COR-L47 (cell line): ENCODE measurements around the gene APC2.
"Not testable (repeated sequence)": the region's sequence is repeated elsewhere in the genome, so short reads cannot be mapped to it uniquely, and the experiment has no call there.

Source experiments
- DNase-seq: peaks from one replicate; lab custom pipeline; 2025; lab: John Stamatoyannopoulos, UW

APC2 gene

DNA sequence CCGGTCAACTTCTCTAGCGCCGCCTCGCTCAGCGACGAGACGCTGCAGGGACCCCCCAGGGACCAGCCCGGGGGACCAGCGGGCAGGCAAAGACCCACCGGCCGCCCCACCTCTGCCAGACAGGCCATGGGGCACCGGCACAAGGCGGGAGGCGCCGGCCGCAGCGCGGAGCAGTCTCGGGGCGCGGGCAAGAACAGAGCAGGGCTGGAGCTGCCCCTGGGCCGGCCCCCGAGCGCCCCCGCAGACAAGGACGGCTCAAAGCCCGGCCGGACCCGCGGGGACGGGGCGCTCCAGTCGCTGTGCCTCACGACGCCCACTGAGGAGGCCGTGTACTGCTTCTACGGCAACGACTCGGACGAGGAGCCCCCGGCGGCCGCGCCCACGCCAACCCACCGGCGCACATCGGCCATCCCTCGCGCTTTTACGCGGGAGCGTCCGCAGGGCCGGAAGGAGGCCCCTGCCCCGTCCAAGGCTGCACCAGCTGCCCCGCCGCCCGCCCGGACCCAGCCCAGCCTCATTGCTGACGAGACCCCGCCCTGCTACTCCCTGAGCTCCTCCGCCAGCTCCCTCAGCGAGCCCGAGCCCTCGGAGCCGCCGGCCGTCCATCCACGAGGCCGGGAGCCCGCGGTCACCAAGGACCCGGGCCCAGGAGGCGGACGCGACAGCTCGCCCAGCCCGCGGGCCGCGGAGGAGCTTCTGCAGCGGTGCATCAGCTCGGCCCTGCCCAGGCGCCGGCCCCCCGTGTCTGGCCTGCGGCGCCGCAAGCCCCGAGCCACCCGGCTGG is 17.8 kb downstream of the APC2 start:
- DNase-seq = no peak

GRCh38 chr19:1468274-1468820 is 18.4 kb downstream of the APC2 start:
- DNase-seq = no peak

- DNase-seq = no peak
Observed at GRCh38 chr19:1468821-1469254, 18.9 kb downstream of the APC2 start.

- no peak for DNase-seq
Observed at GRCh38 chr19:1469255-1470054, 19.5 kb downstream of the APC2 start.

DNA sequence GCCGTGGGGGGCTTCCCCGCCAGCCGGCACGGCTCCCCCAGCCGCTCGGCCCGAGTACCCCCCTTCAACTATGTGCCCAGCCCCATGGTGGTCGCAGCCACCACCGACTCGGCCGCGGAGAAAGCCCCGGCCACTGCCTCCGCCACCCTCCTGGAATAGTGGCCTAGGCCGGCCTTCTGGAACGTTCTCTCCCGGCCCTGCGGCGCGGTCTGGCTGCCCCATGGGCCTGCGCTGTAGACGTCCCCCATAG is 20.1 kb downstream of the APC2 start:
- no peak for DNase-seq

GRCh38 chr19:1470305-1471009 is 20.5 kb downstream of the APC2 start:
- peak; percentile 90 for DNase-seq

- DNase-seq = no peak
Observed at GRCh38 chr19:1471010-1471514, 21.1 kb downstream of the APC2 start.

DNA sequence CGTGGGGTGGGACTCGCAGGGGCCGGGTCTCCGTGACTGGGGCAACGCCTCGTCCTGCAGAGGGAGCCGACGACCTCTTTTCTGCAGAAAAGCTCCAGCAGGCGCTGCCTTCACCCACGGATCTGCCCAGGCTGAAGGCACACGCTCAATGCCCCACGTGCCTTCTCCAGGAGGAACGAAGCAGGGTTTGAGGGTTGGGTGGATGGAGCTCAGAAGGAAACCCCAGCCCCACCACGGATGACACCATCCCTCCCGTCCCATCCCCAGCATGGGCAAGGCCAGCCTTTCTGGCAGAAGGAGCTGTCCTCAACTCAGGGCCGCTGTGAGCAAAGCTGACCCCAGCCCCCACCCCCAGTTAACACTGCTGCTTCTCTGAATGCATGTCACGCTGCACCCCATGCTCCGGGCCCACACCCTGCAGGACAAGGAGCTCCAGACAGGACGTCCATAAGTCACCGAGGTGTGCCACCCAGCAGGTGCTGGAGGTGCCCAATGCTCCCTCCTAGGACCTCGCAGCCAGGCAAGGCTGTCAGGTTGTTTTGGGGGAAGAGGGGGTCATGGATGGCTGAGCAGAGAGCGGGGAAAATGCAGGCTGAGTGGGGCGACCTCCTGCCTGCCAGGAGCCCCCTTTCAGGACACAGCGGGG is 21.7 kb downstream of the APC2 start:
- DNase-seq = no peak

DNA sequence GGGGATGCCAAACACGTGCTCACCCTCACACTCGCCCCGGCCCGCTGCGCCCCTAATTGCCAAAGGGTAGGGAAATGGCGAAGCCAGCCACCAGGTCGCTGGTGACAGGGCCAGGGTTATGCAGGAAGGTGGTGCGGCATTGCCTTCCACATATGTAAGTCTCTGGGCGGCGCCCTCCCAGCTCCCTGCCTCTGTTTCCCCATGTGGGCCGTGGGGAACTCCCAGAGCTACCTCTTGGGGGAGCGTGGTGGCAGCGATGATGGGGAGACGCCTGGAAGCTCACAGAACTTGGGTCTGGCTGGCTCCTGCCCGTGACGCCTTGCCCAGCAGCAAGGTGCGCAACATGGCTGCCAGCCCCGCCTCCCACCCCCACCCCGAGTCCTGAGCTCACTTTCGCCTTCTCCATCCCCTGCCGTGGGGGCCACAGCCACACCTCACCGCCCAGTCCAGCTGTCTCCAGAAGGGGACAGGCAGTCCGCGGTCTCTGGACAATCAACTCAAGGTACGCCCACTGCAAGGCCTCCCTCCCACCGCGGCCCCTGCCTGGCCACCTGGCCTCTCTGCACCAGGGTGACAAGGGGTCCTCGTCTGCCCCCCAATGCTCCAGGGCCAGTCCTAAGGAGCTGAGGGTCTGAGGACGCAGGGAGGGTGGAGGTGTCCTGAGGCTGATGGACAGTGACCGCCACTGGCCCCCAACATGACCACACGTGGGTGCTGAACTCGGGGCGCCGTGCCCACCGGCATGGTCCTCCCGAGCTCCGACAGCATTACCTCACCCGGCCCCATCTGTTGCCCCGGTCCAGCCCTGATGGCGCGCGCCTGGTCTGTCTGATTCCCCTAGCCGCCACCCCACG is 22.5 kb downstream of the APC2 start:
- no peak for DNase-seq

DNA sequence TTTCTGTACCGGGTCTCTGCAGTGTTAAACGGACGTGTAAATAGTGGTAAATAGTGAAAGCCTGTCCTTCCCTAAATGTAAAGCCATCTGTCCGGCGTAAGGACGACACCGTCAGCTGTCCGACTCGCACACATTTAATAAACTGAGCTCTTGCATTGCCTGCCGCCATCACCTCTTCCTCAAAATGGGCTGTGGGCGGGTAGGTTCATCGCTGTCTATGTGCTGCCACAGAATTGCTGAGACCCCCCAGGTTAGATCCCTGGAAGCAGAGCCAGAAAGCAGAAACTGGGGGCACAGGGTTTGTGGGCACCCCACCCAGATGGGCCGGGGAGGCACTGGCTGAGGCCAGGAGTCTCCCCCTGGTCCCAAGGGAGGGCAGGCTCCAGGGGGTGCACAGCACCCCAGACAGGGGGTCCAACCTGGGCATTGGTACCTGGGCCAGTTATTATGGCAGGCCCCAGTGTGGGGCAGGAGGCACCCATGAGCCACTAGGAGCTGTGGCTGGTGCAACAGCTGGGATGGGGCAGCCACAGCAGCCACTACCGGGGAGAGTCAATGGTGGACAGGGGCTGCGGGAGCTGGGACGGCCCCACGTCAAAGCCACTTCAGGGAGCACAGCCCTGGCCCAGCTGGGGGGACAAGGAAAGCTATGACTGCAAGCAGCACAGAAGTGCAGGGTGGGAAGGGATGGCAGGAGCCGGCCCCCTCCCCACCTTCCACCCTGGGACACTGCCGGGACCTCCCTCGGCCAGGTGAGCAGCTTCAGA is 23.3 kb downstream of the APC2 start:
- no peak for DNase-seq

GRCh38 chr19:1474011-1474764 is 24.3 kb downstream of the APC2 start:
- no peak for DNase-seq

- DNase-seq = no peak
Observed at GRCh38 chr19:1474765-1475351, 24.9 kb downstream of the APC2 start.

- no peak for DNase-seq
Observed at GRCh38 chr19:1475751-1476437, 26.0 kb downstream of the APC2 start.

DNA sequence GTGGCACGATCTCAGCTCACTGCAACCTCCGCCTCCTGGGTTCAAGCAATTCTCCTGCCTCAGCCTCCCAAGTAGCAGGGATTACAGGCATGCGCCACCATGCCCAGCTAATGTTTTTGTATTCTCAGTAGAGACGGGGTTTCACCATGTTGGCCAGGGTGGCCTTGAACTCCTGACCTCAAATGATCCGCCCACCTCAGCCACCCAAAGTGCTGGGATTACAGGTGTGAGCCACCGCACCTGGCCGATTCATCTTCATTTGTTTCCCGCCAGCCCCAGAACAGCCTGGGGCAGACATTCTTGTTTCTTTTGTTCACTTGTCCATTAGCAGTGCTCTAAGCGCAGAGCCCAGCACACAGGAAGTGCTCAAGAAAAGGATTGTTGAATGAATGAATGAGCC is 27.1 kb downstream of the APC2 start:
- not testable (repeated sequence) for DNase-seq

DNA sequence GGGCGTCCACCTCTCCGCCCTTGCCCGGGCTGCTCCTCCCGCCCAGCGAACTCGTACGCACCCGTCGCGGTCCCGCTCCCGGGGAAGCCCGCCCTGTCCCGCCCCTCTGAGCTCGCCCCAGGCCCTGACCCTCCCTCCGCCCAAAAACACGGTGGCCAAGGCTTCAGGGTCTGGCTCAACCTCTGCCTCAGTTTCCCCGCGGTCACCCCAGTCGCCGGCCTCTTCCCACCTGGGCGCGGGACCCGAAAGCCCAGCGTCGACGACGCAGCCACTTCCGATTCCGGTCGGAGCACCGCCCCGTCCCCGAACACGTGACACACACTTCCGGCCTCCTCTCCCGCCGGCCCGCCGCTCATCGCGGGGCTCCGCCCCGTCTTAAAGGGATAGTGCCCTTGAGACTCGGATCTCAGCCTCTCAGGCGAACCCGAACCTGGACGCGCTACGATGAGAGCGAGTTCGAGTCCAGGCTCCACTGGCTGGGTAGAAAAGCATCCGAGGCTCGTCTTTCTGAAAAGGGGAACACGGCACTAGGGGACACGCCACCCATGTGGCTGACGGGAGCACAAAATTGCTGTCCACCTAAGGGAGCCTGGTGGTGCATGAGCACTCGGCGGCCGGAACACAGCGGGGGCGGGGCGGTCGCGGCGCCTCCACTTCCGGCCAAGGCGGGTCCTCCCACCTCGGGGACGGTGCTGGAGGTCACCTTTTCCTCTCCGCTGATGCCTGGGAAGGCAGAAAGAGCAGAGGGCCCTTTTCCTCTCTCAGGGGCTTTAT is 29.2 kb downstream of the APC2 start, which contains the start of gene C19orf25:
Gene C19orf25 (minus strand): TSS at position 282 of the 774 bp plus-strand sequence. CDS start 312 bp downstream, outside the sequence.
- DNase-seq = peak; percentile 90

GRCh38 chr19:1481224-1481892 is 31.4 kb downstream of the APC2 start:
- no peak for DNase-seq

- no peak for DNase-seq
Observed at GRCh38 chr19:1481893-1482360, 32.0 kb downstream of the APC2 start.
